ENCODE measurements around the gene IGDCC3. TPM values are rescaled to one million over a fixed set of nuclear protein-coding genes. Genes with fewer than 3 reads are reported as not detected.

IGDCC3 gene
- total RNA-seq, 6 experiments from 2014 or later: not detected

DNA sequence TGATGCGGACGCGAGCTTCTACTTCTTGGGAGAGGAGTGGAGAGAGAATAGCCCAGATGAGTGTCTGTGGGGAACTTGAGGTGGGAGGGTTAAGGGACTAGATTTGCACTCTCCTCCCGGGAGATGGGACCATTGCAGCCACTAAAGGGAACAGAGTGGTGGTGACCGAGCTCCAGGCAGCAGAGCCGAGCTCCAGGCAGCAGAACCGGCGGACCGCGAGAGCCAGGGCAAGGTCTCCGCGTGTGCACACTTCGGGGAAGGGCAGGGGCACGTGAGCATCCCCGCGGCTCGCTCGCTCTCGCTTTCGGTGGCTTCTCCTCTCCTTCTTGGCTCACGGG lies 1.1 kb downstream of the IGDCC3 start:
- peaks cover 66% of the 10 kb centered on the region for H3K27me3 Mint-ChIP-seq (ENCODE audit: insufficient read depth)
- no peak overlapping the region for H3K27ac Mint-ChIP-seq
- peak overlapping the region; percentile 68 for H3K4me3 Mint-ChIP-seq
- no peaks in the 10 kb centered on the region for H3K36me3 Mint-ChIP-seq (ENCODE audit: low read depth)
- TF ChIP-seq CTCF (IDR thresholded peaks at IDR 0.05): no peak
- peaks cover 23% of the 10 kb centered on the region for H3K4me1 Mint-ChIP-seq (ENCODE audit: low read depth)
- DNase-seq: no peak
- no peaks in the 10 kb centered on the region for H3K9me3 Mint-ChIP-seq

DNA sequence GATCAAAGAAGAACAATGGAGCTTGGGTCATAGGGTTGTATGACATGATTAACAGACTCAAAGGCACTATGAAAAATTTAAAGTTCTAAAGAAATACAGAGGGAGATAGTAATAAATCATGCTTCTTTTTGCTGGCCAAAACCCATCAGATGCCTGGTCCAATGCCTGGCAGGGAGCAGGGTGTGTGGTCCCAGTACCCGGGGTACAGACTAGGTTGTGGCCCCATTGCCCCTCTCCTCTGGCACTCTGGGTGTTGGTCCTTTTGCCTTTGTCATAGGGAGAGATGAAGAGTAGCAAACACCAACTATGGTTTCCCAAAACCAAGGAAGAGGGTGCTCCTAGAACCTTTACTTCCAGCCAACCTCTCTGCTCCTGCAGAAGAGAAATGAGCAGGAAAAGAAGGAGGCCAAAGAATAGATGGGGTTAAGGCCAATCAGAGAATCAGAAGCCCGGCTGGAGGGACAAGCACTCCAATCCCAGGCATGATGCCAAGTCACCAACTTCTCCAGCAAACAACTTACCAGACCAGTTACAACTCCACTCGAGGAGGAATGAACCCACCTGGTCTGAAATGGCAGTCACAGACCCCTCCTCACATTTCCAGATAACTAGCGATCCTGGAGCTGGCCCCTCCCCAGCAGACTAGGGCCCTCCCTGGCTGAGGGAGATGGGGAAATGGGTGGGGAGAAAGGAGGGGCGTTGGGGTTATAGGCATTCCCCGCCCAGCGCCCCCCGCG lies 1.8 kb downstream of the IGDCC3 start:
- no peak overlapping the region for H3K27ac Mint-ChIP-seq
- H3K9me3 Mint-ChIP-seq: no peaks in the 10 kb centered on the region
- H3K4me3 Mint-ChIP-seq: no peak overlapping the region
- peaks cover 23% of the 10 kb centered on the region for H3K4me1 Mint-ChIP-seq (ENCODE audit: low read depth)
- peaks cover 66% of the 10 kb centered on the region for H3K27me3 Mint-ChIP-seq (ENCODE audit: insufficient read depth)
- H3K36me3 Mint-ChIP-seq (ENCODE audit: low read depth): no peaks in the 10 kb centered on the region
- no peak for DNase-seq
- no peak for TF ChIP-seq CTCF (IDR thresholded peaks at IDR 0.05)

- H3K4me1 Mint-ChIP-seq (ENCODE audit: low read depth): peaks cover 23% of the 10 kb centered on the region
- peaks cover 55% of the 10 kb centered on the region for H3K27me3 Mint-ChIP-seq (ENCODE audit: insufficient read depth)
- no peak overlapping the region for H3K27ac Mint-ChIP-seq
- no peak overlapping the region for H3K4me3 Mint-ChIP-seq
- DNase-seq: peak; percentile 19
- no peak for TF ChIP-seq CTCF (IDR thresholded peaks at IDR 0.05)
- no peaks in the 10 kb centered on the region for H3K9me3 Mint-ChIP-seq
- H3K36me3 Mint-ChIP-seq (ENCODE audit: low read depth): no peaks in the 10 kb centered on the region
Observed at GRCh38 chr15:65374821-65375401, 2.9 kb downstream of the IGDCC3 start.

DNA sequence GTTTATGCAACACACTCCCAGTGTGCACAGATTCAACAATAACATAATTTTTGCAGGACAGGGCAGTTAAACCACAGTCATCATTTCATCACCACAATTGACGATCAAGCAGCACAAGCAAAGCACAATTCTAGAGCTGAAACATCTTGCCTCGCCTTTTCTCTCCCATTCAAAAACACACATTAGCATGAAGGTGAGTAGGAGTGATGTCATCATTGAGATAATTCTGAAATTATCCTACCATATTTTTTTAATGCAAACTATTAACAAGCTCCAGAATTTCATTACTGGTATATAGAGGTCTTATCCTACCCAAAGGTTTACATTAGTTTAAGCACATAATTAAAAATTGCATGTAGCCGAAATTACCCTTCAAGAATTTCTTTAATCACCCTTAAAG lies 3.5 kb downstream of the IGDCC3 start:
- Mint-ChIP-seq H3K27ac (no peak overlapping the region), H3K27me3 (ENCODE audit: insufficient read depth) (peaks cover 51% of the 10 kb centered on the region), H3K4me1 (ENCODE audit: low read depth) (peaks cover 23% of the 10 kb centered on the region), H3K36me3 (ENCODE audit: low read depth) (no peaks in the 10 kb centered on the region), H3K4me3 (no peak overlapping the region), H3K9me3 (no peaks in the 10 kb centered on the region)
- no peak for DNase-seq
- no peak for TF ChIP-seq CTCF (IDR thresholded peaks at IDR 0.05)

- no peak for TF ChIP-seq CTCF (IDR thresholded peaks at IDR 0.05)
- H3K27me3 Mint-ChIP-seq (ENCODE audit: insufficient read depth): peaks cover 48% of the 10 kb centered on the region
- no peak overlapping the region for H3K4me3 Mint-ChIP-seq
- peaks cover 23% of the 10 kb centered on the region for H3K4me1 Mint-ChIP-seq (ENCODE audit: low read depth)
- no peak overlapping the region for H3K27ac Mint-ChIP-seq
- H3K36me3 Mint-ChIP-seq (ENCODE audit: low read depth): no peaks in the 10 kb centered on the region
- no peak for DNase-seq
- H3K9me3 Mint-ChIP-seq: no peaks in the 10 kb centered on the region
Observed at GRCh38 chr15:65373163-65373651, 4.6 kb downstream of the IGDCC3 start.

Data from HFFc6 (cell line).